ENCODE measurements around the gene PPP2R2B. TPM values are rescaled to one million over a fixed set of nuclear protein-coding genes. Genes with fewer than 3 reads are reported as not detected.

Gene PPP2R2B
- total and polyA plus RNA-seq, 2 donors (not counting 3 experiments of a cell fraction or from before 2014, with no cell fraction given), result not detected

- no peak overlapping the region for H3K4me3 ChIP-seq (replicated peaks in 1 of 3; ENCODE audit: insufficient read depth in 1 of 3, low read depth in 1 of 3, low read length in 3 of 3)
- no peak for TF ChIP-seq POLR2A (IDR thresholded peaks at IDR 0.05; ENCODE audit: low read depth, low read length)
- TF ChIP-seq EZH2 (IDR thresholded peaks at IDR 0.05; ENCODE audit: borderline replicate concordance, low read depth, low read length, severe bottlenecking), result no peak
- H3K27me3 ChIP-seq (ENCODE audit: control insufficient read depth in 2 of 2, insufficient read depth in 2 of 2, low read length in 2 of 2), result peaks cover 0 to 2% of the 10 kb centered on the region in 2 experiments
- dilution Hi-C loops (cut with MboI; ENCODE audit: extremely low pct_ligation_motif_present, low sequenced_read_pairs), result no loop called here
- H3K9me1 ChIP-seq (replicated peaks; ENCODE audit: control insufficient read depth, extremely low read depth, insufficient read depth, low read length), result no peaks in the 10 kb centered on the region
- no peaks in the 10 kb centered on the region for H3K9me3 ChIP-seq (replicated peaks; ENCODE audit: control insufficient read depth, insufficient read depth, low read length)
- H3K36me3 ChIP-seq (ENCODE audit: control insufficient read depth in 2 of 2, extremely low read depth in 1 of 2, insufficient read depth in 2 of 2, low read length in 2 of 2), result no peaks in the 10 kb centered on the region
- intact Hi-C loops (cut with micrococcal nuclease), result loop anchor here (10.0 kb wide), 1 partner anchor 1035 kb away; no protein-coding TSS in a partner anchor
- no peak overlapping the region for H3K9ac ChIP-seq (replicated peaks; ENCODE audit: extremely low read depth, insufficient read depth, low read length)
- no TSS peak for BruUV-seq (replicated peaks)
- ChIA-PET POLR2A (no interaction called here), CTCF (interaction anchor here (0.7 to 8.8 kb wide), 6 partner anchors 8 to 842 kb away, joined by 3 to 227 read pairs (median 5); no protein-coding TSS in a partner anchor)
- H3K79me2 ChIP-seq (ENCODE audit: control insufficient read depth, insufficient read depth, low read length), result no peaks in the 10 kb centered on the region
- H2AFZ ChIP-seq (ENCODE audit: low read depth, low read length), result no peak overlapping the region
- FAIRE-seq (no peak), DNase-seq (ENCODE audit: low read depth, low spot score) (no peak)
- H3K4me2 ChIP-seq (ENCODE audit: insufficient read depth, low read length), result no peak overlapping the region
- no peak overlapping the region for H3K27ac ChIP-seq (ENCODE audit: insufficient read depth, low read depth, low read length)
- no peaks in the 10 kb centered on the region for H4K20me1 ChIP-seq (replicated peaks; ENCODE audit: control insufficient read depth, extremely low read depth, insufficient read depth, low read length)
- H3K4me1 ChIP-seq (ENCODE audit: control insufficient read depth, extremely low read depth, insufficient read depth, low read length), result no peaks in the 10 kb centered on the region
Observed at GRCh38 chr5:146539973-146540372, 338.6 kb downstream of the PPP2R2B start.

- DNase-seq (ENCODE audit: low read depth, low spot score) (no peak), FAIRE-seq (no peak)
- H3K9me1 ChIP-seq (replicated peaks; ENCODE audit: control insufficient read depth, extremely low read depth, insufficient read depth, low read length), result no peaks in the 10 kb centered on the region
- TF ChIP-seq POLR2A (IDR thresholded peaks at IDR 0.05; ENCODE audit: low read depth, low read length) (no peak), FOS (IDR thresholded peaks at IDR 0.05; ENCODE audit: borderline replicate concordance, insufficient read depth, low read length) (no peak), MYC (IDR thresholded peaks at IDR 0.05; ENCODE audit: low read depth, low read length) (no peak), POLR2AphosphoS5 (IDR thresholded peaks at IDR 0.05; ENCODE audit: insufficient read depth, low read depth, low read length) (no peak), JUN (IDR thresholded peaks at IDR 0.05; ENCODE audit: borderline replicate concordance, insufficient read depth, insufficient read length, low read depth) (no peak), CTCF (IDR thresholded peaks at IDR 0.05; ENCODE audit: extremely low read depth in 1 of 2, insufficient read depth in 1 of 2, low read depth in 1 of 2, low read length in 2 of 2) (no peak), EZH2 (IDR thresholded peaks at IDR 0.05; ENCODE audit: borderline replicate concordance, low read depth, low read length, severe bottlenecking) (no peak), GATA2 (IDR thresholded peaks at IDR 0.05; ENCODE audit: insufficient read depth, insufficient read length, low read depth, low read length) (no peak)
- TF ChIP-seq, protein P1, sequence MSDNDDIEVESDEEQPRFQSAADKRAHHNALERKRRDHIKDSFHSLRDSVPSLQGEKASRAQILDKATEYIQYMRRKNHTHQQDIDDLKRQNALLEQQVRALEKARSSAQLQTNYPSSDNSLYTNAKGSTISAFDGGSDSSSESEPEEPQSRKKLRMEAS (IDR thresholded peaks at IDR 0.05; ENCODE audit: insufficient read depth, insufficient read length), result no peak
- no peaks in the 10 kb centered on the region for H3K9me3 ChIP-seq (replicated peaks; ENCODE audit: control insufficient read depth, insufficient read depth, low read length)
- no peak overlapping the region for H3K27ac ChIP-seq (ENCODE audit: insufficient read depth, low read depth, low read length)
- no peak overlapping the region for H3K9ac ChIP-seq (replicated peaks; ENCODE audit: extremely low read depth, insufficient read depth, low read length)
- CTCF ChIA-PET, result interaction anchor here (0.8 to 8.8 kb wide), 3 partner anchors 12 to 649 kb away, joined by 3 to 227 read pairs (median 216); no protein-coding TSS in a partner anchor
- no peaks in the 10 kb centered on the region for H3K36me3 ChIP-seq (ENCODE audit: control insufficient read depth in 2 of 2, extremely low read depth in 1 of 2, insufficient read depth in 2 of 2, low read length in 2 of 2)
- no peaks in the 10 kb centered on the region for H3K79me2 ChIP-seq (ENCODE audit: control insufficient read depth, insufficient read depth, low read length)
- no peaks in the 10 kb centered on the region for H3K4me1 ChIP-seq (ENCODE audit: control insufficient read depth, extremely low read depth, insufficient read depth, low read length)
- H3K27me3 ChIP-seq (ENCODE audit: control insufficient read depth in 2 of 2, insufficient read depth in 2 of 2, low read length in 2 of 2), result peaks cover 0 to 2% of the 10 kb centered on the region in 2 experiments
- H3K4me3 ChIP-seq (replicated peaks in 1 of 3; ENCODE audit: insufficient read depth in 1 of 3, low read depth in 1 of 3, low read length in 3 of 3), result no peak overlapping the region
- no TSS peak for BruUV-seq (replicated peaks)
- intact Hi-C loops (cut with micrococcal nuclease) (no loop called here), dilution Hi-C loops (cut with MboI; ENCODE audit: extremely low pct_ligation_motif_present, low sequenced_read_pairs) (no loop called here)
- POLR2A ChIA-PET, result no interaction called here
- no peak overlapping the region for H3K4me2 ChIP-seq (ENCODE audit: insufficient read depth, low read length)
- no peak overlapping the region for H2AFZ ChIP-seq (ENCODE audit: low read depth, low read length)
- no peaks in the 10 kb centered on the region for H4K20me1 ChIP-seq (replicated peaks; ENCODE audit: control insufficient read depth, extremely low read depth, insufficient read depth, low read length)
Observed at GRCh38 chr5:146538432-146538831, 340.1 kb downstream of the PPP2R2B start.
